ENCODE data around the gene USP30. TPM values are rescaled to one million over a fixed set of nuclear protein-coding genes. Genes with fewer than 3 reads are reported as not detected.
"Not testable (repeated sequence)": the region's sequence is repeated elsewhere in the genome, so short reads cannot be mapped to it uniquely, and the experiment has no call there.

Gene USP30
- total RNA-seq, 2 donors from 2014 or later: 25.1 to 27.7 TPM

GRCh38 chr12:109027767-109028166 lies 24.6 kb upstream of the USP30 start:
- no peak for DNase-seq
- no peak overlapping the region for H3K27ac ChIP-seq
- TF ChIP-seq CTCF (IDR thresholded peaks at IDR 0.05): no peak
- no peak overlapping the region for H3K9ac ChIP-seq (ENCODE audit: low read depth in 2 of 2, low read length in 2 of 2)
- H3K36me3 ChIP-seq: no peaks in the 10 kb centered on the region
- no peak overlapping the region for H3K4me3 ChIP-seq
- intact Hi-C loops (cut with DNase I): no loop called here
- no peaks in the 10 kb centered on the region for H3K4me1 ChIP-seq
- H3K9me3 ChIP-seq: no peaks in the 10 kb centered on the region
- no peaks in the 10 kb centered on the region for H3K27me3 ChIP-seq

DNA sequence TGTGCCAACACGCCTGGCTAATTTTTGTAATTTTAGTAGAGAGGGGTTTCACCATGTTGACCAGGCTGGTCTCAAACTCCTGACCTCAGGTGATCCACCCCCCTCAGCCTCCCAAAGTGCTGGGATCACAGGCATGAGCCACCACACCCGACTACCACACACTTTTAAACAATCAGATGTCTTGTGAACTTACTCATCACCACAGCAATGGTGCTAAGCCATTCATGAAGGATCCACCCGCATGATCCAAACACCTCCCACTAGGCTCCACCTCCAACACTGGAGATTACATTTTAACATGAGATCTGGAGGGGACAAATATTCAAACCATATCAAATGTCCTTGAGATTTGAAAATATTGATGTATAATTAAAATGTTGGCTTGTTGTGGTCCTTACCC lies 23.8 kb upstream of the USP30 start:
- intact Hi-C loops (cut with DNase I); H3K9ac ChIP-seq (ENCODE audit: low read depth in 2 of 2, low read length in 2 of 2); H3K4me3 ChIP-seq; H3K27me3 ChIP-seq; H3K36me3 ChIP-seq; DNase-seq; H3K9me3 ChIP-seq; H3K27ac ChIP-seq; H3K4me1 ChIP-seq: not testable (repeated sequence)

- Histone ChIP-seq H3K36me3 (no peaks in the 10 kb centered on the region), H3K27ac (no peak overlapping the region), H3K27me3 (no peaks in the 10 kb centered on the region), H3K9ac (ENCODE audit: low read depth in 2 of 2, low read length in 2 of 2) (no peak overlapping the region), H3K9me3 (no peaks in the 10 kb centered on the region), H3K4me3 (no peak overlapping the region), H3K4me1 (no peaks in the 10 kb centered on the region)
- no peak for TF ChIP-seq CTCF (IDR thresholded peaks at IDR 0.05)
- intact Hi-C loops (cut with DNase I): no loop called here
- no peak for DNase-seq
Measured at GRCh38 chr12:109029411-109029810, 23.0 kb upstream of the USP30 start.

- intact Hi-C loops (cut with DNase I): no loop called here
- DNase-seq: no peak
Measured at GRCh38 chr12:109033239-109034196, 18.9 kb upstream of the USP30 start.

GRCh38 chr12:109036975-109037374 lies 15.4 kb upstream of the USP30 start:
- Histone ChIP-seq H3K4me1 (no peaks in the 10 kb centered on the region), H3K27me3 (no peaks in the 10 kb centered on the region), H3K4me3 (no peak overlapping the region), H3K9me3 (no peaks in the 10 kb centered on the region), H3K27ac (no peak overlapping the region), H3K36me3 (no peaks in the 10 kb centered on the region), H3K9ac (ENCODE audit: low read depth in 2 of 2, low read length in 2 of 2) (no peak overlapping the region)
- no peak for TF ChIP-seq CTCF (IDR thresholded peaks at IDR 0.05)
- intact Hi-C loops (cut with DNase I): no loop called here
- no peak for DNase-seq

More at GRCh38 chr12:109033239-109034196, 18.9 kb upstream of the USP30 start:
- H3K9ac ChIP-seq (ENCODE audit: low read depth in 2 of 2, low read length in 2 of 2): no peak overlapping the region
- no peak overlapping the region for H3K4me3 ChIP-seq
- no peaks in the 10 kb centered on the region for H3K27me3 ChIP-seq
- H3K4me1 ChIP-seq: no peaks in the 10 kb centered on the region
- no peak for TF ChIP-seq CTCF (IDR thresholded peaks at IDR 0.05)
- H3K36me3 ChIP-seq: no peaks in the 10 kb centered on the region
- H3K27ac ChIP-seq: no peak overlapping the region
- no peaks in the 10 kb centered on the region for H3K9me3 ChIP-seq

DNA sequence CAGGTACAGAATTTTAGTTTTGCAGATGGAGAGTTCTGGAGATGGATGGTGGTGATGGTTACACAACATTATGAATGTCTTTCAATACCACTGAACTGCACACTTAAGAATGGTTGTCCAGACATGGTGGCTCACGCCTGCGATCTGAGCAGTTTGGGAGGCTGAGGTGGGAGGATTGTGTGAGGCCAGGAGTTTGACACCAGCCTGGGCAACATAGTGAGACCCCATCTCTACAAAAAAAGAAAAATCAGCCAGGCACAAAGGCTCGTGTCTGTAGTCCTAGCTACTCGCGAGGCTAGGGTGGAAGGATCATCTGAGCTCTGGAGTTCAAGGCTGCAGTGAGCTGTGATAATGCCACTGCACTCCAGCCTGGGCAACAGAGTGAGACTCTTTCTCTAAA lies 8.1 kb upstream of the USP30 start:
- no peak for DNase-seq
- intact Hi-C loops (cut with DNase I): no loop called here
- no peaks in the 10 kb centered on the region for H3K4me1 ChIP-seq
- no peak for TF ChIP-seq CTCF (IDR thresholded peaks at IDR 0.05)
- H3K27ac ChIP-seq: no peak overlapping the region
- no peaks in the 10 kb centered on the region for H3K36me3 ChIP-seq
- H3K27me3 ChIP-seq: no peaks in the 10 kb centered on the region
- no peak overlapping the region for H3K9ac ChIP-seq (ENCODE audit: low read depth in 2 of 2, low read length in 2 of 2)
- no peaks in the 10 kb centered on the region for H3K9me3 ChIP-seq
- H3K4me3 ChIP-seq: no peak overlapping the region
